Panc1 (cell line): ENCODE data around the gene PRC1.

ENCODE experiments used
- POLR2AphosphoS5 ChIP-seq: IDR thresholded peaks from 2 replicates; pipeline ENCODE4 v1.6.1; 2012; ENCODE audit warnings: mild to moderate bottlenecking, low read depth, low read length, moderate library complexity
- SIN3A ChIP-seq: IDR thresholded peaks from 2 replicates; pipeline ENCODE4 v1.6.1; 2012; ENCODE audit warnings: low read depth, mild to moderate bottlenecking, low read length, moderate library complexity, borderline replicate concordance; ENCODE audit not compliant: insufficient read depth
- TCF7L2 ChIP-seq: IDR thresholded peaks from 2 replicates; pipeline ENCODE4 v1.6.1; 2011; ENCODE audit warnings: mild to moderate bottlenecking, low read depth, low read length, inconsistent platforms
- TF ChIP-seq, protein P1 (sequence below): fragments of 450-650 bp; IDR thresholded peaks from 2 replicates; pipeline ENCODE4 v1.5.1; 2017; ENCODE audit warnings: mild to moderate bottlenecking
- TF ChIP-seq, protein P2 (sequence below), 2 experiments: IDR thresholded peaks; 2 replicates each; pipeline ENCODE4 v1.6.1; 2011 to 2012; ENCODE audit warnings: low read depth in 2 of 2, control low read depth in 1 of 2, low read length in 1 of 2, mild to moderate bottlenecking in 1 of 2, moderate library complexity in 1 of 2; ENCODE audit not compliant: insufficient read depth in 1 of 2

DNA sequence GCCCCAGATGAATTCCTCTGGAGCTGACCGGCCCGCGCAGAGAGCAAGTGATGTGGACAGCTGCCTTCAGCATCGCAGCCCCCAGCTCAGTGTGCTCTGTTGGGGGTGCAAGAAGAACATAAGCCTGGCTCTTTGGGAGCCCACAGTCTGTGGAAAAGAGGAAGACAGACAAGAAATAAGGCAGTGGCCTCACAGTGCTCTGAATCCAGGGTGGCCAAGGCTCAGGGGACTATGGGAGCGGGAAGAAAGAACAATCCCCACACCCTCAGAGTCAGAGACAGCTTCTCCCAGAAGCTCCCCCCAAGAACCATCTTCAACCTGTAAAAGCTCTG, 61.7 kb downstream of the PRC1 start:
- TF ChIP-seq, protein P1, sequence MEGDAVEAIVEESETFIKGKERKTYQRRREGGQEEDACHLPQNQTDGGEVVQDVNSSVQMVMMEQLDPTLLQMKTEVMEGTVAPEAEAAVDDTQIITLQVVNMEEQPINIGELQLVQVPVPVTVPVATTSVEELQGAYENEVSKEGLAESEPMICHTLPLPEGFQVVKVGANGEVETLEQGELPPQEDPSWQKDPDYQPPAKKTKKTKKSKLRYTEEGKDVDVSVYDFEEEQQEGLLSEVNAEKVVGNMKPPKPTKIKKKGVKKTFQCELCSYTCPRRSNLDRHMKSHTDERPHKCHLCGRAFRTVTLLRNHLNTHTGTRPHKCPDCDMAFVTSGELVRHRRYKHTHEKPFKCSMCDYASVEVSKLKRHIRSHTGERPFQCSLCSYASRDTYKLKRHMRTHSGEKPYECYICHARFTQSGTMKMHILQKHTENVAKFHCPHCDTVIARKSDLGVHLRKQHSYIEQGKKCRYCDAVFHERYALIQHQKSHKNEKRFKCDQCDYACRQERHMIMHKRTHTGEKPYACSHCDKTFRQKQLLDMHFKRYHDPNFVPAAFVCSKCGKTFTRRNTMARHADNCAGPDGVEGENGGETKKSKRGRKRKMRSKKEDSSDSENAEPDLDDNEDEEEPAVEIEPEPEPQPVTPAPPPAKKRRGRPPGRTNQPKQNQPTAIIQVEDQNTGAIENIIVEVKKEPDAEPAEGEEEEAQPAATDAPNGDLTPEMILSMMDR, result peak; percentile 40
- TF ChIP-seq POLR2AphosphoS5 (no peak), TCF7L2 (no peak), SIN3A (no peak)
- TF ChIP-seq, protein P2, sequence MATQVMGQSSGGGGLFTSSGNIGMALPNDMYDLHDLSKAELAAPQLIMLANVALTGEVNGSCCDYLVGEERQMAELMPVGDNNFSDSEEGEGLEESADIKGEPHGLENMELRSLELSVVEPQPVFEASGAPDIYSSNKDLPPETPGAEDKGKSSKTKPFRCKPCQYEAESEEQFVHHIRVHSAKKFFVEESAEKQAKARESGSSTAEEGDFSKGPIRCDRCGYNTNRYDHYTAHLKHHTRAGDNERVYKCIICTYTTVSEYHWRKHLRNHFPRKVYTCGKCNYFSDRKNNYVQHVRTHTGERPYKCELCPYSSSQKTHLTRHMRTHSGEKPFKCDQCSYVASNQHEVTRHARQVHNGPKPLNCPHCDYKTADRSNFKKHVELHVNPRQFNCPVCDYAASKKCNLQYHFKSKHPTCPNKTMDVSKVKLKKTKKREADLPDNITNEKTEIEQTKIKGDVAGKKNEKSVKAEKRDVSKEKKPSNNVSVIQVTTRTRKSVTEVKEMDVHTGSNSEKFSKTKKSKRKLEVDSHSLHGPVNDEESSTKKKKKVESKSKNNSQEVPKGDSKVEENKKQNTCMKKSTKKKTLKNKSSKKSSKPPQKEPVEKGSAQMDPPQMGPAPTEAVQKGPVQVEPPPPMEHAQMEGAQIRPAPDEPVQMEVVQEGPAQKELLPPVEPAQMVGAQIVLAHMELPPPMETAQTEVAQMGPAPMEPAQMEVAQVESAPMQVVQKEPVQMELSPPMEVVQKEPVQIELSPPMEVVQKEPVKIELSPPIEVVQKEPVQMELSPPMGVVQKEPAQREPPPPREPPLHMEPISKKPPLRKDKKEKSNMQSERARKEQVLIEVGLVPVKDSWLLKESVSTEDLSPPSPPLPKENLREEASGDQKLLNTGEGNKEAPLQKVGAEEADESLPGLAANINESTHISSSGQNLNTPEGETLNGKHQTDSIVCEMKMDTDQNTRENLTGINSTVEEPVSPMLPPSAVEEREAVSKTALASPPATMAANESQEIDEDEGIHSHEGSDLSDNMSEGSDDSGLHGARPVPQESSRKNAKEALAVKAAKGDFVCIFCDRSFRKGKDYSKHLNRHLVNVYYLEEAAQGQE (IDR thresholded peaks at IDR 0.05; ENCODE audit: insufficient read depth in 1 of 2, low read depth in 2 of 2, low read length in 1 of 2), result no peak
